Measurements from ENCODE around the gene TUBD1. TPM values are rescaled to one million over a fixed set of nuclear protein-coding genes. Genes with fewer than 3 reads are reported as not detected.

Gene TUBD1
- polyA plus RNA-seq, 1 donor (not counting 4 experiments of a cell fraction or from before 2014, with no cell fraction given) = 7.6 TPM

DNA sequence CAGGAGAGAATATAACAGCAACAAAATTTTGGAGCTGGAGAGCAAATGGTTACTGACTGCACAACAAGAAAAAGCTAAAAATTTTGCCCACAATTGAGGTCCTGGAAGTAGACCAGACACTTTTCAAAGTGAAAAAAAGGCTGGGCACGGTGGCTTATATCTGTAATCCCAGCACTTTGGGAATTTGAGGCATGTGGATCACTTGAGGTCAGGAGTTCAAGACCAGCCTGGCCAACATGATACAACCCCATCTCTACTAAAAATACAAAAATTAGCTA lies 22.9 kb downstream of the TUBD1 start:
- no peaks in the 10 kb centered on the region for H3K9me3 ChIP-seq (ENCODE audit: control insufficient read depth, low read depth, low read length)
- no peak overlapping the region for H2AFZ ChIP-seq (ENCODE audit: control insufficient read depth, low read length)
- H3K79me2 ChIP-seq (ENCODE audit: control insufficient read depth, insufficient read depth, low read length) = no peaks in the 10 kb centered on the region
- DNase-seq (ENCODE audit: low read depth, low spot score) (no peak), FAIRE-seq (no peak)
- H3K4me1 ChIP-seq (ENCODE audit: control insufficient read depth, extremely low read depth, insufficient read depth, low read length) = no peaks in the 10 kb centered on the region
- H3K9ac ChIP-seq (ENCODE audit: control insufficient read depth, extremely low read depth, insufficient read depth, low read length) = no peak overlapping the region
- H3K9me1 ChIP-seq (ENCODE audit: control insufficient read depth, extremely low read depth, insufficient read depth, low read length) = no peaks in the 10 kb centered on the region
- no peak overlapping the region for H3K27ac ChIP-seq (ENCODE audit: control insufficient read depth, insufficient read depth, low read length)
- TF ChIP-seq EZH2 (IDR thresholded peaks at IDR 0.05; ENCODE audit: low read length) = no peak
- no peak for TF ChIP-seq CTCF (optimal IDR thresholded peaks at IDR 0.05 in 1 of 3, IDR thresholded peaks at IDR 0.05 in 1 of 3, conservative IDR thresholded peaks at IDR 0.05 in 1 of 3; ENCODE audit: extremely low read depth in 1 of 3, insufficient read depth in 2 of 3, low read length in 3 of 3)
- H3K27me3 ChIP-seq (ENCODE audit: control insufficient read depth, extremely low read depth, insufficient read depth, low read length) = no peaks in the 10 kb centered on the region
- no peaks in the 10 kb centered on the region for H3K36me3 ChIP-seq (ENCODE audit: control insufficient read depth in 2 of 2, extremely low read depth in 1 of 2, insufficient read depth in 2 of 2, low read length in 2 of 2)
- no peak overlapping the region for H3K4me3 ChIP-seq (ENCODE audit: control insufficient read depth in 2 of 3, extremely low read depth in 1 of 3, insufficient read depth in 2 of 3, low read depth in 1 of 3, low read length in 3 of 3)
- H4K20me1 ChIP-seq (ENCODE audit: control insufficient read depth, extremely low read depth, insufficient read depth, low read length) = no peaks in the 10 kb centered on the region
- dilution Hi-C loops (cut with MboI; ENCODE audit: extremely low pct_ligation_motif_present, low sequenced_read_pairs) = no loop called here
- no peak overlapping the region for H3K4me2 ChIP-seq (ENCODE audit: control insufficient read depth, extremely low read depth, insufficient read depth, low read depth, low read length)

DNA sequence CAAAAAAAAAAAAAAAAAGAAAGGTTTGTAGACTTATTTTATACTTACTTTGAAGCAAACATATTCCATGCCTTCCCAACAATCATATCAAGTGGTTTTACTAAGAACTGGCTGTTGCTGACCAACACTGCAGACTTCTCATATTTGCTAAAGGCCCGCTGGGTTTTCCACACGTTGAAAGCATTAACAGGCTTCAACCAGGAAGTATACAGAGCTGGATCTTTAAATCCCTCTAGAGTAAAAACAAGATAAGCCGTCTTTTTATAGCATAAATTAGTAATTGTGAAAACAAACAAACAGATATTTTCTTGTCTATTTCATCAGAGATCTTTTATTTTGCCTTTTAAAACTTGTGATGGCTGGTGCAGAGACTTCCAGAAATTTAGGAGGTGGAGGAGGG lies 29.1 kb downstream of the TUBD1 start:
- Histone ChIP-seq H3K4me2 (ENCODE audit: control insufficient read depth, extremely low read depth, insufficient read depth, low read depth, low read length) (no peak overlapping the region), H3K9me3 (ENCODE audit: control insufficient read depth, low read depth, low read length) (no peaks in the 10 kb centered on the region), H3K4me3 (ENCODE audit: control insufficient read depth in 2 of 3, extremely low read depth in 1 of 3, insufficient read depth in 2 of 3, low read depth in 1 of 3, low read length in 3 of 3) (no peak overlapping the region), H3K27ac (ENCODE audit: control insufficient read depth, insufficient read depth, low read length) (no peak overlapping the region), H3K9me1 (ENCODE audit: control insufficient read depth, extremely low read depth, insufficient read depth, low read length) (no peaks in the 10 kb centered on the region), H3K9ac (ENCODE audit: control insufficient read depth, extremely low read depth, insufficient read depth, low read length) (no peak overlapping the region), H3K79me2 (ENCODE audit: control insufficient read depth, insufficient read depth, low read length) (no peaks in the 10 kb centered on the region), H2AFZ (ENCODE audit: control insufficient read depth, low read length) (no peak overlapping the region), H3K27me3 (ENCODE audit: control insufficient read depth, extremely low read depth, insufficient read depth, low read length) (no peaks in the 10 kb centered on the region), H3K4me1 (ENCODE audit: control insufficient read depth, extremely low read depth, insufficient read depth, low read length) (no peaks in the 10 kb centered on the region), H4K20me1 (ENCODE audit: control insufficient read depth, extremely low read depth, insufficient read depth, low read length) (no peaks in the 10 kb centered on the region), H3K36me3 (ENCODE audit: control insufficient read depth in 2 of 2, extremely low read depth in 1 of 2, insufficient read depth in 2 of 2, low read length in 2 of 2) (peaks cover 0 to 3% of the 10 kb centered on the region in 2 experiments)
- dilution Hi-C loops (cut with MboI; ENCODE audit: extremely low pct_ligation_motif_present, low sequenced_read_pairs) = no loop called here
- FAIRE-seq (no peak), DNase-seq (ENCODE audit: low read depth, low spot score) (no peak)
- TF ChIP-seq CTCF (optimal IDR thresholded peaks at IDR 0.05 in 1 of 3, IDR thresholded peaks at IDR 0.05 in 1 of 3, conservative IDR thresholded peaks at IDR 0.05 in 1 of 3; ENCODE audit: extremely low read depth in 1 of 3, insufficient read depth in 2 of 3, low read length in 3 of 3) (no peak), EZH2 (IDR thresholded peaks at IDR 0.05; ENCODE audit: low read length) (no peak)

All from keratinocyte (primary cell).